Stimulated activated naive CD4-positive, alpha-beta T cell treated with Interleukin-2 at 50 U/mL for 16 hours (primary cell): ENCODE results near the gene CFAP90.

Experiments
- DNase-seq: peaks from one replicate; lab custom pipeline; 2025; lab: John Stamatoyannopoulos, UW

Gene CFAP90

DNA sequence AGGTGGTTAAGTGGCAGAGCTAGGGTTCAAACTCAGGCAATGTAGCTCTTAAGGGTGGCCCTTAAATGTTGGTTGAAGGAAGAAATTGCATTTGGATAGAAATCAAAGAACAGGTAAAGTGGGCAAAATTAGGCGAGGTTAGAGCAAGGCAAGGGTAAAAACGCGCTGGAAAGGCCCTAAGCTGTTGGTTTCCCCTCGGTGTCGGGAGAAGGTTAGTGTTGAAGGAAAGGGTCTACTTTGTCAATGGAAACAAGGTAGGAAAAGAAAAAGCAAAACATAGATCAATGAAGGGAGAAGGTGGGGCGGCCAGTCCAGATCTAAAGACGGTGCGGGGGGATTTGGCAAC lies 17.5 kb upstream of the CFAP90 start:
- no peak for DNase-seq

- no peak for DNase-seq
These were observed 16.3 kb upstream of the CFAP90 start for GRCh38 chr5:7867260-7867659.

DNA sequence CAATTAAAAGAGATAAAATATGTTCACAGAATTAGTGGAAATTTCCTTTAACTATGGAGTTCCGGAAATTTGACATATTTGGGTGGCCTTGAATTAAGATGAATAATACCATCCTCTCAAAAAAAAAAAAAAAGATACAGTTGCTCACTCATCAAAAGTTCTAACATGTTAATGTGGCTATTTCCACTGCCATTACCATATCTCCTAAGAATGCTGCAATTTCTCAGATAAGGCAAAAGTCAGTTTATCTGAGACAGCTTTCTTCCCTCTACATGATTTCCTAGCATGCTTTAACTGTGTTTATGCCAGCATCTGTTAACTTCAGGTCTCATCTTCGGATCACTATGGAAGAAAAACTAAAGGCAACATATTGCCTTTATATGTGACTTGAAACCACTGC lies 15.3 kb upstream of the CFAP90 start:
- DNase-seq = no peak

DNA sequence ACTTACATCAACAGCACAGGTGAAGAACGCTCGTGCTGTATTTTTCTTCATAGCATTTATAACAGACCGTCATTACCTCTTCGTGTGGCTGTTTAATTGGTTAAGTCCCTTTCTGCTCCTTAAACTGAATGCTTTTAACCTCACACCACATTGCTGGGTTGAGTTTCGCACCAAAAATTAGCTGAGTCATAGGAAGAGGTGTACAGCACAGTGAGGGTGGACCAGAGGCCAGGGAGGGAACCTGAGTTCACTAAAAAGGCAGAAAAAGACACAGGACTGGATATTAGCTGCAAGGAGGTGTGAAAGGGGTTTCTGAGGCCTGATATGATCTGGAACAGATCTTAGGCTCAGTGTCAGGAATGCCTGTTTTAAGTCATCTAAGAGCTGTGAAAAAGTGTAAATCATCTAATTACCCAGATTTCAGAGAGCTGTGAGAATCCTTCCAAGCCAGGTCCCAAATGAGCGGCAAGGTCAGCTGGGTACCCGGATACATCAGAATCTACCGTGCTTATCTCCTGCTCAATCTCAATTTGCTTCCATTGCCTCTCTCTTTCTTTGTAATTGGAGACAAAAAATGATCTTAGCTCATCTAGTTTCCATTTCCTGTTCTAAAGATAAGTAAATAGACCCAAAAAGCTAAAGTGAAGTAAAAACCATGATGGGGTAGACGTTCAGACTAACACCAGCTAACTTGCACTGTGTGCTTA lies 7.1 kb upstream of the CFAP90 start:
- no peak for DNase-seq

- no peak for DNase-seq
These were observed 6.4 kb upstream of the CFAP90 start for GRCh38 chr5:7857361-7857760.

GRCh38 chr5:7856855-7857254 lies 5.9 kb upstream of the CFAP90 start:
- DNase-seq = no peak

GRCh38 chr5:7855611-7856010 lies 4.7 kb upstream of the CFAP90 start:
- no peak for DNase-seq

GRCh38 chr5:7852988-7853387 lies 2.1 kb upstream of the CFAP90 start:
- DNase-seq = no peak

GRCh38 chr5:7852542-7852941 lies 1.6 kb upstream of the CFAP90 start:
- no peak for DNase-seq

DNA sequence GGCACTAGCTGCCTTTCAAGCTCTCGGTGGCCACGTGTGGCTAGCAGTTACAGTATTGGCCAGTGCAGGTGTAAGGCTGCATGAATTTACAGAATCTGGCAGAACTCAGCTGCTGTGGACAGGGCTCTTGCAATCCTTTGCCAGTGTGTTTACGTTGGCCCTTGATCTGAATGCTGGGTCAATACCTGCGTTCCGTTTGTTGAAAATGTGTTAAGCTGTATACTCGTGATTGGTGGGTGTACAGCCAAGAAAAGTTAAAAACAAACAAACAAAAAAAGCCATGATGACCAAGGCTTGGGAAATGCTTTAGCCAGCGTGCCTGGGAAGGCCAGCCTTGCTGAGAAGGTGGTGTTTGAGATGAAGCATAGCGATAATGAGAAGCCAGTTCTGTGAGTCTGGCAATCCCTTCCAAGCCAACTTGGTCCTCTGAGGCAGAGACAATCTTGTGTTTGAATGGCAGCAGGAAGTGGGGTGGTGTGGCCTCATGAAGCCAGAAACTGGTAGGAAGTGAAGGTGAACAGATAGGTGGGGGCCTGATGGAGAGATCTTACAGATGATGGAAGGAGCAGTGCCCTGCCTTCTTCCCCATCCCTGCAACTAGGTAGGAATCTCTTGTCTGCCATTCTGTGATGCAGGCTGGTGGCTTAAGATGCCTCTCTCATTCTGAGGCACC lies 820 bp upstream of the CFAP90 start:
- DNase-seq = no peak

DNA sequence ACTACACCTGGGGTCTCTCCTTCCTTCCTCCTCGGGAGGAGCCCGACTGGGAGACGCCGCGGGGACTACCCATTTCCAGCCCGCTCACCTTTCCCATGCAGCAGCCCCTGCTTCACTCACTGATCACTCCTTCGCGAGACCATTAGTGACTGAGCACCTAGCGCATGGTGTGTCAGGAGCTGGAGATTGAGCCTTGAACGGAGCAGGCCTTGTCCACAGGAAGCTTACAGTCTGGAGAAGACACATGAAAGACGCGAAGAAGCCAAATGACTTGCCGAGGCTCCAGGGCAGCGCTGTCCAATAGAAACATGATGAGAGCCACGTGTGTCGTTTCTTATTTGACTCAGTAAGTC lies 283 bp upstream of the CFAP90 start:
- DNase-seq = no peak

DNA sequence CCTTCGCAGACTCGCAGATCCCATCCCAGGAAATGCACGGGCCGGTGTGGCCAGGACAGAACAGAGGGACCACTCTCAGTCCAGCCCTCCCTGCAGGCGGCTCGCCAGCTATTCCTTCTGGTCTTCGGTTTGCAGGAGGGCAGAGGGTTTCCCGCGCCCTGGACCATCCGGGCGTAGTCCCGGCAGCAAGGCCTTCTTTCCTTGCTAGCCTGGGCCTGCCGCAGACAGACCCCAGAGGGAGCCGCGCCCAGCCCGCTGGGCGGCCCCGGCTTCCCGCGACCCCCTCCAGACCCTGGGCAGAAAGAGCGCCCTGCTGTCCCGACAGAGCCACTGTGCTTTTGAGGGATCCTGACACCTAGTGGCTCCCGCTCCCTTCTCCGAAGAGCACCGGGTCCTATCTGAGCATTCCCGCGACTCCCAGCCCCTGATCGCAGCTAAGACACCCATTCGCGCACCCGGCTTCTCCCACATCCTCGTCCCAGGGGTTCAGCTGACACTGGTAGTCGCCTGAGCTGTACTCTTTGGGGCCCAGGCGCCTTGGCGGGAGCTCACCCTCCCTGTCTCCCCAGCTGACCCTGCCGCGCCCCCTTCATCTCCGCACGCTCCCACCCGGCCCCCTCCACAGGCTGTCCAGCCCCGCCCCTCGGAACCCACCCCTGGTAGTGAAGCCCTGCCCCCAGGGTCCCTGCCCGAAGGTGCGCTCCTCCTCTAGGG lies 1.1 kb downstream of the CFAP90 start:
- no peak for DNase-seq

DNA sequence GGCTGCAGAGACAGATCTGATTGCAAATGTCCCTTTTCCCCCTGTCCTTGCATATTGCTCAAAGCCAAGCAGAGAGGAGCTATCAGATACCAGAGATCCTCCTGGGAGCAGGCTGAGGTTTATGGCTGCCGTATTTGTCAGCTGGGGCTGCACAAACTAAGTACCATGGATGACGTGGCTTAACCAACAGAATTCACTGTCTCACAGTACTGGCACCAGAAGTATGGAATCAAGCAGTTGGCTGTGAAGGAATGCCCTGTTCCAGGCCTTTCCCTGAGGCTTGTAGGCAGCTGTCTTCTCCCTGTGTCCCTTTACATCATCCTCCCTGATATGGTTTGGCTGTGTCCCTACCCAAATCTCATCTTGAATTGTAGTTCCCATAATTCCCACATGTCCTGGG lies 2.6 kb downstream of the CFAP90 start:
- DNase-seq = no peak

DNA sequence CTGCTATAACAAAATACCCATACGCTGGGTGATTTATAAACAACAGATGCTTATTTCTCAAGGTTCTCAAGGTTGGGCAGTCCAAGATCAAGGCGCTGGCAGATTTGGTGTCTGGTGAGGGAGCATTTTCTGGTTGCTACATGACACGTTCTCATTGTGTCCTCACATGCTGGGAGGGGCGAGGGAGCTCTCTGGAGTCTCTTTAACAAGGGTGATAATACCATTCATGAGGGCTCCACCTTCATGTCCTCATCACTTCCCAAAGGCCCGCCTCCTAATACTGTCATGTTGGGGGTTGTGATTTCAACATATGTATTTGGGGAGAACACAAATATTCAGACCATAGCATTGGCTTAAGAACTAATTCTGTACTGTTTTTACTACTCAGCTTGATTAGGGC lies 4.6 kb downstream of the CFAP90 start:
- no peak for DNase-seq

DNA sequence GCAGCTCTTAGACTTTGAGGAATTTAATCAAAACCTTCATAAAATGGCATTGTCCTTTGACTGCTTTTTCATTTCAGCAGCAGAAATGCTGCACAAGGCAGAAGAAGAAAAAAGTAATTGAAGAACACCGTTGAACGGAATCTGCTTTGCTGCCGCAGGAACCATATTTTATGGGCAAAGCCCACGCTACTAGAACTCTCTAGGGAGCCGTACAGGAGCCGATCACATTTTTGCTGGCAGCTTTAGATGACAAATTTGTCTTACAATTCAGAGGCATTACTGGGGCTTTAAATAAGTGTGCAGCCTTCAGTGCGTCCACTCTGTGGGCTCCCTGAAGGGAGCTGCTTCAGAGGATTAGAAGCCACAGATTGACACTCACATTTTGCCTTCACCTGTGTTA lies 5.4 kb downstream of the CFAP90 start:
- DNase-seq = no peak

GRCh38 chr5:7844901-7845300 lies 6.0 kb downstream of the CFAP90 start:
- no peak for DNase-seq

DNA sequence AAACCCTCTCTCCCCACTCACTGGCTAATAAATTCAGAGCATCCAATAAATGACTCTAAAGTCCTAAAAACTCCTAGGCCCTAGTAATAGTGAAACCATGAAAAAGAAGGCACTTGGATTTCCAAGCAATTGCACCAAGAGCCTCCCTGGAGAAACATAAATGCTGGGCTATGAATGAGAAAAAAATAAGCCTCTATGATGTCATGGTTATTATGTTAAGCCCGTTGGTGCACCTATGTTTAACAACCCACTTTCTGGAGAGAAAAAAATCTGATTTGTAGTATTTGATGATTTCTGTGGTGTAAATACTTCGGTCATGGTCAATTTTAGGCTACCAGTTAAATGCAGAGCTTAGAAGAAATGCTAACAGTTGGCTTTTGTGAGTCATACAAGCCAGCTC lies 8.4 kb downstream of the CFAP90 start:
- DNase-seq = no peak

DNA sequence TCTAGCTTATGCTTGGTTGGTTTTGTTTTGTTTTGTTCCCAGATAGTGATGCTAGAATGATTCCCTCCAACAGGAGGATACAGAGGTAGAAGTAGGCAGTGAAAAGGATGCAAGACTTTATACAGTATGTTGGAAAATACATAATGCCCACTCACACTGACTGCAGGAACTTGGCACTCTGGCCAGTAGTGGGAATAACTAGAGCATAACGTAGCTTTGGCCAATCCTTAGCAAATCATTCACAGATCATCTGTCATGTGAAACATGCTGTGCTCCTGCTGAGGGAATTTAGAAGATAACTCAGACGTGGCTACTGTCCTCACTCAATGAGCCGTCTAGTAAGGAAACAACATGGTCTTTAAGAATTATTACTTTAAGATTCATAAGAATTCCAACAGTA lies 13.5 kb downstream of the CFAP90 start:
- no peak for DNase-seq

DNA sequence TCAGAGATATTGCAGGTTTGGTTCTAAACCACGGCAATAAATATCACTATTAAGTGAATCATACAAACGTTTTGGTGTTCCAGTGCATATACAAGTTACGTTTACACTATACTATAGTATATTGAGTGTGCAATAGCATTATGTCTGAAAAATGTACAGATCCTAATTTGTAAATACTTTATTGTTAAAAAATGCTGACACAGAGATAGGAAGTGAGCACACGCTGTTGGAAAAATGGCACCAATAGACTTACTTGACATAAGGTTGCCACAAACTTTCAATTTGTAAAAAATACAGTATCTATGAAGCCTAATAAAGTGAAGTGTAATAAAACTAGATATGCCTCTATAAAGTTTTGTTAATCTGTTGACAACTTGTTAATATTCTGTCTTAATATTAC lies 16.0 kb downstream of the CFAP90 start:
- no peak for DNase-seq

GRCh38 chr5:7828269-7828668 lies 22.7 kb downstream of the CFAP90 start:
- DNase-seq = no peak

- DNase-seq = no peak
These were observed 23.3 kb downstream of the CFAP90 start for GRCh38 chr5:7827610-7828009.

DNA sequence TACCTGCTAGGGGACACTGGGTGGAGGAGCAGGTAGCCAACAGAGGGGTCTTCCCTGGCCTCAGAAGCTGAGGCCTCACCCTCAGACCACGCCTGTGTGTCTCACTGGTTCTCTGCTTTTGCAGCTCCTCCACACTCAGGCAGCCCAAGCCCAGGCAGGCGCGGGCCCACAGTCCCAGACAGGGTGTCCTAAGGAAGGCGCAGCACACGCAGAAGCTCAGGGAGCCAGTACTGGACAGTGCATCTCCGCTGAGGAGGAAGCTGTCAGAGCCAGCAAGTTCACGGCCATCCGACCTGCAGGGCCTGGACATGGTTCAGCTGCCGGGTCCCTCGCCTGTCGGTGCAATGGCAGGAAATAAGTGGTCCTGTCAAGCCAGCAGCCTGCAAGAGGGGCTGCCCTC lies 25.3 kb downstream of the CFAP90 start:
- DNase-seq = no peak

GRCh38 chr5:7824995-7825394 lies 25.9 kb downstream of the CFAP90 start:
- no peak for DNase-seq

GRCh38 chr5:7823594-7823993 lies 27.3 kb downstream of the CFAP90 start:
- no peak for DNase-seq
